Fibroblast of upper back skin (primary cell): ENCODE measurements around the gene RAD50.

ENCODE experiments used
- DNase-seq: peaks from one replicate; pipeline ENCODE4 v3.0.0-alpha.2; 2013

The RAD50 gene

DNA sequence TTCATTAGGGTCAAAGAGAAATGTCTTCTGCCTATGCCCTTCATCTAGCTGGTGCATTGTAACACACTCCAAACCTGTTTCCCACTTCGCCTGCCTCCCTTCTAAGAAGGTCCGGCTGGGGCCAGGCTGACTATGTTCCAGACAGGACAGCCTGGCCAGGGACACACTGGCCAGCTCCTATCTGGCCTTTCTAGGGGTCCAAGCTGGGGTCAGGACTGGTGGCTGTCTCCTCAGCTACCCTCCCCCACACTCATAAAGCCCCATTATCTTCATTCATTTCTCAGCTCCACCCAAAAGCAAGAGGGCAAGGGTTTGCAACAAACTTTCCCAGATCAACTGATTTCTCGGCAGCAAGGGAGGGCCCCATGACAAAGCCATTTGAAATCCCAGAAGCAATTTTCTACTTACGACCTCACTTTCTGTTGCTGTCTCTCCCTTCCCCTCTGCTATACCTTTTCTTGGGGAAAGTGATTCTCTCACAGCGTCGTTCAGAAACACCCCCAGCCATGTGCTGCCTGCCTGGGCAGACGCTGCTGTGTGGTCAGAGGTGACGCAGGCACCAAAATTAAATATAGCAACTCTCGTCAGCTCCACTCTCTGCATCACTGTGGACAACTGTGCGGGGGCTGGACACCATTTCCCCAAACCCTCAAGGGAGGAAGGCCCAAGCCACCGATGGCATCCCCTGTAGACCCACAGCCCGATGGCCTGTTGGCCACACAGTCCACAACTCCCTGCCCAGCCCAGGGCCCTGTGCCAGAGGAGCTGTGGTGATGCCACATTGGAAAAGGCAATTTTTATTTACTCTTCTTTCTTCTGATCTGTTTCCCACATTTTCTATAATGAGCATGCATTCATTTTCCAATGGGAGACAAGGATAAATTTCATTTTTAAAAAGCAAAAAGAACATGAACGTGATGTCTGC lies 107.3 kb downstream of the RAD50 start:
- no peak for DNase-seq

DNA sequence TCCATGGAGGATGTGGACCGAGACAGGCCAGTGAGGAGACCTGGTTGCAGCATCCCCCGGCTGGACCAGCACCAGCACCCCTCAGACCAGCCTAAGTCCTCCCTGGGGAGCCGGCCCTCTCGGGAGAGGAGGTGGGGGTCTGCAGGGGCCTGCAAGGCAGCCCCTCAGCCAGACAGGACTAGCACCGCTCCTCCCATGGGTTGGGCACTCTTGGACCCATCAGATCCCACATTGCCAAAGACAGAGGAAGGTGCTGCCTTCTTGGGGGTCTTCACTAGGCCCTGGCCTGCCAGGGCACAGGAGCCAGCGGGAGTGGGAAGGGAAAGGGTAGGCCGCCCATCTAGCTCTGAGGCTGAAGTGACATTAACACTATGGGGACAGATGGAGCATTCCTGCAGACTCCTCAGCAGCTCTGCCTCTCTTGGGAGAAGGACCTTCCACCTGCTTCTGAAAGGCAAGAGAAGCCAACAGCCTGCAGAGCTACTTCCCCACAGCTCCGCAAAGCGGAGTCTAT lies 108.0 kb downstream of the RAD50 start:
- no peak for DNase-seq

DNA sequence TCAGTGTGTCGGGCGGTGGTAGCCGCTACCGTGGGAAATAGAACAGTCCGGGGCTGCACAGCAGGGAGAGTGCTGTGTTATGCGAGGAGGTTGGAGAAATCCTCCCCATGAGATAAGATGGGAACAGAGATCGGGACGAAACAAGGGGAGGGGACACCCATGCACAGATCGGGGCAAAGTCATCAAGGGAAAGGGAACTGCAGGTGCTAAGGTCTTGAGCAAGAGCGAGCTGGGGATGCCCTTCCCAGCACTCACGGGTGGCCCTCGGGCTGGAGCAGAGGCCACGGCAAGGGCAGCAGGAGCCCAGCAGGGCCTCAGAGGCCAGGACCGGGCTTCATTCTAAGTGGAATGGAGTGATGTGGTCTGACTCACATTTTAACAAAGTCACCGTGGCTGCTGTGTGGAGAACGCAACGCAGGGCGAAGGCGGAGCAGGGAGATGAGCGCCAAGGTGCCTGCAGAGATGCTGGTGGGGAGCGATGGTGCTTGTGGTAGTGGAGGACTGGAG lies 108.8 kb downstream of the RAD50 start:
- DNase-seq: no peak

DNA sequence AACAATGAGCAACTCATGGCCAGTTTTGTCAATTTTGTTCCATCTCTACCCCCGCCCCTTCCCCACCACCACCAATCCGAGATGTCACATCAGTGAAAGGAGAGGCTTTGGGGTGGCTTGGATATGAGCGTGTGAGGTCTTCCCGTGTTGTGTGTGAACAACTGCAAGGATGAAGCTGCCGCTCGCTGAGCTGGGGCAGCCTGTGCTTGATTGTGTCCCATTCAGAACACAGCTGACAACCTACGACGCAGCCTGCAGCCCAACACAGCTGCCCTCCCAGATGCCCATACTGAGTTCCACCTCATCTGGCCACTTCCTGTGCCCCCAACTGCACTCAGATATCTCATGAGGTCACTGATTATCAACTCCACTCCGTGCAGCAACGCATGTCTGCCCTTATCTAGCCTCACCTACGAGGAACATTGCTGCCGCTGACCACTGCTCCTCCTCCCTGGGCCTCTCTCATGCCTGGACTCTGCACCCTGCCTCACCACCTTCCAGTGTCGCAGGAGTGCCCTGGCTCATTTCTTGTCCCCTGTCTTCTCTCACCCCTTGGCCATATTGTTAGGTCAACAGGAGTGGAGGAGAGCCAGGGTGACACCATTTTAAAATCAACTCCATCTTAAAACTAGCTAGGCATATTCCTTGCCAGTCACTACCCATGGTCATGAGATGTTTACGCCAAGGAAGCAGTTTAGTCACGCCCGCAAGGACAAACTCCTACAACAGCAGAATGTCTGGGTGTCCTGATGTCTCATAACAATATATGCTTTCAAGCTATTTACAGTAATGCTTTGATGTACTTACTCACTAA lies 109.7 kb downstream of the RAD50 start:
- no peak for DNase-seq

DNA sequence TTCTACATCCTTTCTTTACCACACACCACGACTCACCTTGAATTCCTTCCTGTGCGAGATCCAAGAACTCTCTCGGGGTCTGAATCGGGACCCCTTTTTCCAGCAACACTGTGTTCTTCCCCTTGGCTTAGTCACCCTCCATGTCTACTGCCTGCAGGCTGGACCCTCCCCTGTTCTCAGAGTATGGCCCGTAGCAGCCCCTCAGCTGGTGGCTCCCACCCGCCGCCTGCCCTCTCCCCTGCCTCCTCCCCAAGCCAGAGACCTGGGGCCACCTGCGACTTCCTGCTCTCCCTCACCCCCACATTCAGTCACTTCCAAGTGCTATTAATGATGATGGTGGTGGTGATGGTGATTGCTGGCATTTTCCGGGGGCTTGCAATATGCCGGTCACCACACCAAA lies 110.5 kb downstream of the RAD50 start:
- DNase-seq: no peak

DNA sequence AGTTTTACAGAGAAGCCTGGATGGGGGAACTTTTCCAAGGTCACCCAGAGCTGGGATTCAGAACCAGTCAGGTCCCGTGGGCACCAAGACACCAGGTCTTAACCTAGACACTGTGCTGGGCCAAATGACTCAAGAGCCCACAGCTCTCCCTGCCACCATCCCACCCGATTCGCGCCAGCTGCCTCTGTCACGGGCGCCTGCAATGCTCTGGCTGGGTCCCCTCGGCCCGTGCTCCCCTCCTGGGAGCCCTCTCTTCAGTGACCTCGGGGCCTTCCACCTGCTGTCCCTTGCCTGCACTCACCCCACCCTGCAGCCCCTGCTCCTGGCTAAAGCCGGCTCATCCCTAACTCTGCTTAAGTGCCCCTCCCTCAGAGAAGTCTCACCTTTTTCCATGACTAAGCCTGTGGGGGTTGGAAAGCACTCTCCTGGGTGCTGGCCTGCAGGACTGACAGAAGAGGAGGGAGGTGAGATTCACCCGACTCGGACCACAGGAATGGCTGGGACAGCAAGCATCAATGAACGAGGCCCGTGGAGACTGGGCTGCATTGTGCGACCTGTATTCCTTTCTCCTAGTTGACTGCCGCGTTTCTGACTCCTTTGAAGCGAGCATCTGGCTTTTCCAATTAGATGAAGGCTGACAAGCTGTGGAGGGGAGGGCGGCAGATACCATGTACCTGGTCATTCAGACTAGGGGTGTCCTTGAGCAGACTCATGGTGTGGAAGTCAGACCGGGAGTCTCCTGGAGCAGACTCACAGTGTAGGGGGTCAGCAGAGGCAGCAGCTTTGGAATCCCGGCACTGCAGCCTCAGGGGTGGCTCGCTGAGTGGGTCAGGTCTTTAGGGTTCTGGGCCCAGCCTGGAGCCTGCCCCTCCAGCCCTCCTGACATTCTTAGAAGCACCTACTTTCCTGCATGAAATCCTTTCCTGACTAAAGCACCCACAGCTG lies 111.3 kb downstream of the RAD50 start:
- no peak for DNase-seq

DNA sequence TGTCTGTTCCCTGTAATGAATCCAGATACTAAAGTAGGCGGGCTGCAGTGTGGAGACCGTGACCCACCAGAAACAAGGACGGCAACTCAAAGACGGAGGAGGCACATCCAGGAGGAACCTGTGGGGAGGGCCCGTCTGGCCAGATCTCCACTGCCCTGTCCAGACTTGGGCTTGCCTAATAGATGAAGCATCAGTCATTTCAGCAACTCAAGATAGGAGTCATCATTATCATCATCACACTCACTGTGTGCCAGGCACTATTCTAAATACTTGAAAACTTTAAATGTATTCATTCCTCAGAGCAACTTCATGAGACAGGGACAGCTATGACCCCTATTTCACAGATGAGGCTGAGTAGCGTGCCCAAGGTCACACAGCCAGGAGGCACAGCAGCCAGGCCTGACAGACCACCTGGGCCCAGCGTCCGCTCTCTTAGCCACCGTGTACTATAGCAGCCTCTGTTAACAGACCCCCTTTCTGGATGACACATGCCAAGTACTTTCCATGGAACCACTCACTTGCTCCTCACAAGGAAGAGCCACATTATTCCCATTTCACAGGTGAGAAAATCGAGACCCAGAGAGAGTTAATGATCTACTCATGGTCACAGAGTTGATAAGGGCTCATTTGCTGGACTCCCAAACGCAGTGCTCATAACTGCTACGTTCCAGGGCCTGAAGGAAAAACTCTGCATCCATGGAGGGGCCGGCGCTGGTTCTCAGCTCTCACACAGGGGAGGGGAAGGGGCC lies 112.1 kb downstream of the RAD50 start:
- no peak for DNase-seq

DNA sequence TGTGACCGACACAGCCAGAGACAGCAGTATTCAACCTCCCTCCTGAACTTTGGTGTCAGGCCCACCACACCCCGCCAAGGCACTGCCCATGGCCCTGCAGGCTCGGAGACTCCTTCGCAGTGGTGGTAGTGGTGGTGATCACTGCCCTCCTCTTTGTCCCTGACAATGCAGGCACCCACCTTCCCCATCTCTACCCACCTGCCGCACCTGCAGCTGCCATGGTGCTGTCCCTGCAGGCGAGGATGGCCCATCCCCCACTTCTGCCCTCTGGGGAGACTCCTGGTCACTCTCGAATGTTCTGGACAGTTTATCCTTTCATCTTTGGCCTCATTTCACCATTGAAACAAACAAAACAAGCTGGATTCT lies 112.7 kb downstream of the RAD50 start:
- DNase-seq: no peak

DNA sequence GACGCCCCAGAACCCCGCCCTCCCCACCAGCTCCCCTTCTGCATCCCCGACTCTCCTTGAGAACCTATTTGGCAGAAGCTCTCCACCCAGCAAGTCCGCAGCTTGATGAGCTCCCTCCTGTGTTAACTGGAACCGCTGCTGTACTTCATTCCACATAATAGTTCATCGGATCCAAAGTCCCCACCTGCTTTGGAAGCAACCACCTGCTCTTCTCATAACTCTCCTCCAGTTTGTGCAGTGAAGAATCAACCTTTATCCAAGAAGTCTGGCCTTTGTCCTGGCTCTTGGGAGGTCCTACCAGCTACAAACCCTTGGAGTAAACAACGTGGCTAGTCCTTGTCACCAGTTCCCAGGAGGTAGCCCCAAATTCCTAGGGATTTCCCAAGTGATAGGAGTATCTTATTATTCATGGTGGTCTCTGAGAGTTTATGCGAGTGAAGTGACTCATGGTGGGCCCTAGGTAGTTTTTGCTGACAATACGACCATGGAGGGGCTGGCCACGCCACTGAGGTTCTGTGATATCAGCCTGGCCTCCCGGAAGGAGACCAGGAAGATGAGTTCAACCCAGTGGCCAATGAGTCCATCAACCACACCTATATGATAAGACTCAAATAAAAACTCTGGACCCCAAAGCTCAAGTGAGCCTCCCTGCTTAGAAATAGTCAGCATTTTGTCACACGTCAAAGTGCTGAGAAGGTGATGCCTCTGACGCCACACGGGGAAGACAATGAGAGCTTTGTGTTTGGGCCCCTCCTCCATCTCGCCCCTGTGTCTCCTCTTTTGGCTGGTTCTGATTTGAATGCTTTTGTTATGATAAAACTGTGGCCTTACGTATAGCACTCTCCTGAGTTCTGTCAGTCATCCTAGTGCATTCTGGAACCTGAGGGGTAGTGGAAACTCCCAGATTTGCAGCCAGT lies 113.4 kb downstream of the RAD50 start:
- no peak for DNase-seq

DNA sequence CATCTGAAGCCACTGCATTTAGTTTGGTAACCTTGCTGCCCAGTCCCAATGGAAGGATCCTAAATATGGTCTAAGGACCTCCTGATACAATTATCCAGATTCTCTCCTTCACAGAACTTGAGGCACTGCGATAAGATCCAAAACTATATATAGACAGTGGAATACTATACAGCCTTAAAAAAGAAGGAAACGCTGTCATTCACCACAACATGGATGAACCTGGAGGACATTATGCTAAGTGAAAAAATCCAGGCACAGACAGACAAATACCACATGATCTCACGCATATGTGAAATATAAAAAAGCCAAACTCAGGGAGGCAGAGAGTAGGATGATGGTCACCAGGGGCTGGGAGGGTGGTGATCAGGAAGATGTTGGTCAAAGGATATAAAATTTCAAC lies 114.2 kb downstream of the RAD50 start:
- no peak for DNase-seq

DNA sequence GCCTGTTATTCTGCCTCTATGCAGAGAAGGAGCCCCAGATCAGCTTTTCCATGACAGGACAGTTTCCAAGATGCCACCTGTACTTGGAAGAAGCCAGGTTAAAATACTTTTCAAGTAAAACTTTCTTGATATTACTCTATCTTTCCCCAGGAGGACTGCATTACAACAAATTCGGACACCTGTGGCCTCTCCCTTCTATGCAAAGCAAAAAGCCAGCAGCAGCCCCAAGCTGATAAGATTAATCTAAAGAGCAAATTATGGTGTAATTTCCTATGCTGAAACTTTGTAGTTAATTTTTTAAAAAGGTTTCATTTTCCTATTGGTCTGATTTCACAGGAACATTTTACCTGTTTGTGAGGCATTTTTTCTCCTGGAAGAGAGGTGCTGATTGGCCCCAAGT lies 116.7 kb downstream of the RAD50 start:
- no peak for DNase-seq

DNA sequence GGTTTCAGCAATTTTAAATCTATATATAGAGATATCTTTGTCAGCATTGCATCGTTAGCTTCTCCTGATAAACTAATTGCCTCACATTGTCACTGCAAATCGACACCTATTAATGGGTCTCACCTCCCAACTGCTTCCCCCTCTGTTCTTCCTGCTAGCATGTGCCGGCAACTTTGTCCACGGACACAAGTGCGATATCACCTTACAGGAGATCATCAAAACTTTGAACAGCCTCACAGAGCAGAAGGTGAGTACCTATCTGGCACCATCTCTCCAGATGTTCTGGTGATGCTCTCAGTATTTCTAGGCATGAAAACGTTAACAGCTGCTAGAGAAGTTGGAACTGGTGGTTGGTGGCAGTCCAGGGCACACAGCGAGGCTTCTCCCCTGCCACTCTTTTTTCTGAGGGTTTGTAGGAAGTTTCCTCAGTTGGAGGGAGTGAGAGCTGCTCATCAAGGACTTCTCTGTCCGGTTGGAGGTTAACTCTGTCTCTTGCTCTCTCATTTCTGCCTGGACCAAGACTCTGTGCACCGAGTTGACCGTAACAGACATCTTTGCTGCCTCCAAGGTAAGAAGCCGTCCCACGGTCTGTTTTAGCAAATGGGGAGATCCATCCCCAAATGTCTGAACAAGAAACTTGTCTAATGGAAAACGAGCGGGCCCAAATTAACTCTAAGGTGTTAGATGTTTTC lies 117.3 kb downstream of the RAD50 start, which contains the start of gene IL4:
TSS of gene IL4 (plus strand) at position 51 of the 692 bp plus-strand sequence. CDS start at position 113, 62 bp downstream.
- DNase-seq: no peak

DNA sequence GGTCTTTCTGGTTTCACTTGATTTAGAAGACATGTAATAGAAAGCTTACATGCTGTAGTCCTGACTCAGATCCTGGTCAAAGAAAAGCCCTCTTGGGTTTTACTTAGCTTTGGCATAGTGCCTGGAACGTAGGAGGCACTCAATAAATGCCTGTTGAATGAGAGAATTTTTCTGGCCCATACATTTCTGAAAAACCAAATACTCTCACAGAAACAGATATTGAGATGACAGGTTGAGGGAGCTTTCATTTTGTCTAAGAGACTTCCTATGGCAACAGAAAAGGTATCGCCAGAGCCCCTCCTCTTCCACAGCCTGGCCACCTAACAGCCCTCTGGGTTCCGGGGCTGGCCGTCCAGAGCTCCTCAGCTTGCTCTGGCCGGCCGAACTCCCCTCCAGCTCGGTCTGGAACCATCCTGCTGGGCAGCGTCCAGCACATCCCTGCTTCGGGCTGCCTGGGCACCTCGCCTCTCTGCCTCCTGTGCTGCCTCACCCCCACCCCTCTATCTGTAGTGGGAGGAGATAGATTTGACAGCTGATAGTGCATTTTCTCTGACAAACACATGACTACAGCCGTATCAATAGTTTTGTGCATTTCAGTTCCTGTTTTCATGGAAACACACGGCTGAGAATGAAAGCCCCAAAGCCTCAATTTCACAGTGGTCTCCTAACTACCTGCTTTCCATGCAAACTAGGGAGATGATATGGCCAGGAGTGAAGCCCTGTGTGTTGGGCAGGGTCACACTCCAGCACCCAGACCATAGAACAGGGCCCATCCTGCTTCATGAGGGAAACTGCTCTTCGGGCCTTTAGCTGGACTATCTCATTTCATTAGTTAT lies 118.1 kb downstream of the RAD50 start:
- DNase-seq: peak; percentile 98

DNA sequence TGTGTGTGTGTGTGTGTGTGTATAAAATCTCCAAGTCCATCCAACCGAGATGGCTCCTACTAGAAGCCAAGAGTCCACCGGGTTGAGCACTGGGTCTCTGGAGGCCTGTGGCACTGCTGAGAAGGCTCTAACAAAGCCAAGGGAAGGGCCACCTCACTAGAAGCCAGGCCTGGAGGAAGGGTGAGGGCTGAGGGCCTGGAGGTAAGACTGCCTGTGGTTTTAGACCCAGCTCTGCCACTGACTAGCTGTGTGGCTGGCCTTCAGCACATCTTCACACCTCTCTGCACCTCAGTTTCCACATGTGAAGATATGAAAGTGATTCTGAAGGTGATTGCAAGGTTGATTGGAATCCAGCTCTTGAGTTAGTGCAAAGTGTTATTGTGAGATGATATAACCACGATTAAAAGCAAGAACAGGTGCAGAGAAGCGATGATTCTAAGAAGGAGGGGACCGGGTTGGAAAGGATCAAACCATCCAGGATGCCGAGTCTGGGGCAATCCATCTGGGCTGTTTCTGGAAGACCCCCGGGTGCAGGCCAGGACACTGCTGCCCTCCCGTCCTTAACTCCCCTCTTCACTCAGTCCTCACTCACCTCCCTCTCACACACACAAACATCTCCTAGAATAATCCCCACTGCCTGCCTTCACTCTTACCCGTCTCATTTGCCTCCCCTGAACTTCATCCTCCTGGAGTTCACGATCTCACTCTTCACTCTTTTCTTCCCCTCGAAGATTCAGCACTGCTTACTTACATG lies 119.3 kb downstream of the RAD50 start:
- no peak for DNase-seq

DNA sequence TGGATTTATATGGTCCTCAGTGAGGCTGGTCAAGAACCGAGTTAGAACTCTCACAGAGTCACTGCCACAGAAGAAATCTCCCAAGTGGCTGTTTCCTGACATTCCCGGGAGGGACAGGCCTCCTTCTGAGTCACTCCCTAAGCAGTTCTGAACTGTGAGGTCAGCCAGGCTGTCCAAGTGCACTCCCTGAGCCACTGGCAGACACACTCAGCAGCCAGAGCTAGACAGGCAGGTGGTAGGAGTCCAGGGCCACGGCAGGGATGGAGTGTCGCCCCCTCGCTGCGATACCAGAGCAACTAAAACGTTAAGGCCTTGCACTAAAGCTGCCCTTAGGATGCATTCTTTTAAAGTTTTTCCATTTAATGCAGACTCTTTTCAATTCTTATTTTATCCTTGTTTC lies 120.4 kb downstream of the RAD50 start:
- peak; percentile 81 for DNase-seq

DNA sequence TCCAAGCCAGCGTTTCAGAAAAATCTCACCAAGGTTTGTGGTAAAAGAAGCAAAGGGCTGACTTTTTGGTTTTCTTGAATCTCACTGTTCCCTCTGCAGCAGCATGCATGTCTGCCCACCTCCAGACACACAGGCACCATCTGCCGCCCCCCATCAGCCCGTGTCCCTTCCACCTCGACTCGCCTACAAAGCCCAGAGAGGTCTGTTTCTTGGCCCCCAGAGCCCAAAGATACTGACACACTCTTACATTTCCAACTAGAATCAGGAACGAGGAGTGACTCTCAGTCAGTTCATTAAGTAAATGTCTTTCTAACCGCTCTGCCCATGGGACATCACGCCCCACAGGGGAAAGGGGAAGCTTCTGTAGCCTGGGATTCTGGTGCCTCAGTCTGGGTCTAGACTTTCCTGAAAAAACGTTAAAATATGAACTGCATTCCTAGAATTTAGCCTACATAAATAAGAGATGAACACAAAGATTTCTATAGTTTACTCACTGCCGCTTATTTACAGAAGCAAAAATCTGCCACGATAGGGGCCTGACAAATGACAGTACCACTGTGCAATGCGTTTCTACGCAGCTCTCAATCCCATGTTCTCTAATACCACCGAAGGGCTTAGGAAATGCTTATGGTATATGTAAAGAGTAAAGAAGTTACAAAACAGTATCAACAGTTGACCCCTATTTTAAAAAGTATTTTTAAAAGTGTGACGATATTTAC lies 121.1 kb downstream of the RAD50 start:
- no peak for DNase-seq

DNA sequence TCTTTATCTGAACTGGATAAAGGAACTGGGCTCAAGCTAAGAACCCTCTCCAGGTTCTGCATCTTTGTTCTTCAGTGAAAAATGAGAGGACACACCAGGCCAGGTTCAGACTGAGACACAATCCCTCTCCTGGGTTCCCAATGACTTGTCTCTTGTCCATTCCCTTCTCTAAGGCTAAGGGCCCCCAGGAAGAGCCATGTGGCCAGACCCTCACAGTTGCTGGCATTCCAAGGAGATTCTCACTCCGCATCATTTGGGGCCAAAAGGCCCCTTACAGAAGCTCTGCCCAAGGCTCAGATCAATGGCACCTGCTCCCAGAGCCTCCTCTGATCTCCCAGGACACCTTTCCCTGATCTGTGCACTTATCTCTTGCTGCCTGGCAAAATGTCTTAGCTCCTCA lies 122.0 kb downstream of the RAD50 start:
- no peak for DNase-seq
